Measurements from ENCODE around the gene TEX2.

DNA sequence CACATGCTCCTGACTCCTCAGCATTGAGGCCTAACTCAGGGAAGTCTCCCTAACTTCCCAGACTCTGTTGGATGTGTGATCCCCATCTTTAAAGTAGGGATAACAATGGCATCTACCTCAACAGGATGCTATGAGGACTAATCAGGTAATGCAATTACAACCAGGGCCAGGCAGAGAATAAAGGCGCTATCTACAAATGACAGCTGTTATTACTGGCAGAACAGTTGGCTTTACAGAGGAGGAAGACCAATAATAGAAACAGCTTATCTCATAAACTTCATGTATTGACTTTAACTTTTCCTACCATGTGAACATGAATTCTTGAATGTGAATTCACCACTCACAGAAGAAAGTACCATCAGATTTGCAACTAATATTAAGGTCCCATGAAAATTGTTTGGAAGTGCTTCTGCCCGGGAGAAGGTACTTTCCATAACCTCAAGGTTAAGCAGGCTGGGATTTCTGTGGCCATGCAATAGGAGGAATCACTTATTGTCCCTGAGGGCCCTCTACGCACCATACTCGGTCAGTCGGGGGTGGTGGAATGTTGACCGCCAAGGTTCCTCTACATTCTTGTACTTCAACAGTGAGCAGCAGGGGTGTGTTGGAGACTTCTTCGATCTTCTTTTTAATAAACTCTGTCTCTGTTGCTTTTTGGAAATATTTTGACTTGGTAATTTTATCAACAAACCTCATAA, 110.5 kb downstream of the TEX2 start:
- TF ChIP-seq, protein P1, sequence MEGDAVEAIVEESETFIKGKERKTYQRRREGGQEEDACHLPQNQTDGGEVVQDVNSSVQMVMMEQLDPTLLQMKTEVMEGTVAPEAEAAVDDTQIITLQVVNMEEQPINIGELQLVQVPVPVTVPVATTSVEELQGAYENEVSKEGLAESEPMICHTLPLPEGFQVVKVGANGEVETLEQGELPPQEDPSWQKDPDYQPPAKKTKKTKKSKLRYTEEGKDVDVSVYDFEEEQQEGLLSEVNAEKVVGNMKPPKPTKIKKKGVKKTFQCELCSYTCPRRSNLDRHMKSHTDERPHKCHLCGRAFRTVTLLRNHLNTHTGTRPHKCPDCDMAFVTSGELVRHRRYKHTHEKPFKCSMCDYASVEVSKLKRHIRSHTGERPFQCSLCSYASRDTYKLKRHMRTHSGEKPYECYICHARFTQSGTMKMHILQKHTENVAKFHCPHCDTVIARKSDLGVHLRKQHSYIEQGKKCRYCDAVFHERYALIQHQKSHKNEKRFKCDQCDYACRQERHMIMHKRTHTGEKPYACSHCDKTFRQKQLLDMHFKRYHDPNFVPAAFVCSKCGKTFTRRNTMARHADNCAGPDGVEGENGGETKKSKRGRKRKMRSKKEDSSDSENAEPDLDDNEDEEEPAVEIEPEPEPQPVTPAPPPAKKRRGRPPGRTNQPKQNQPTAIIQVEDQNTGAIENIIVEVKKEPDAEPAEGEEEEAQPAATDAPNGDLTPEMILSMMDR (IDR thresholded peaks at IDR 0.05): no peak
- no peak for TF ChIP-seq POLR2A (IDR thresholded peaks at IDR 0.05)
